NT2/D1 (cell line): ENCODE results near the gene OLFM4.

ENCODE experiments used
- YY1 ChIP-seq: IDR thresholded peaks from 2 replicates; pipeline ENCODE4 v1.6.1; 2011; ENCODE audit not compliant: insufficient read length, insufficient read depth
- ZNF274 ChIP-seq: IDR thresholded peaks from 2 replicates; pipeline ENCODE4 v1.6.1; 2011; ENCODE audit warnings: mild to moderate bottlenecking, low read depth, low read length

DNA sequence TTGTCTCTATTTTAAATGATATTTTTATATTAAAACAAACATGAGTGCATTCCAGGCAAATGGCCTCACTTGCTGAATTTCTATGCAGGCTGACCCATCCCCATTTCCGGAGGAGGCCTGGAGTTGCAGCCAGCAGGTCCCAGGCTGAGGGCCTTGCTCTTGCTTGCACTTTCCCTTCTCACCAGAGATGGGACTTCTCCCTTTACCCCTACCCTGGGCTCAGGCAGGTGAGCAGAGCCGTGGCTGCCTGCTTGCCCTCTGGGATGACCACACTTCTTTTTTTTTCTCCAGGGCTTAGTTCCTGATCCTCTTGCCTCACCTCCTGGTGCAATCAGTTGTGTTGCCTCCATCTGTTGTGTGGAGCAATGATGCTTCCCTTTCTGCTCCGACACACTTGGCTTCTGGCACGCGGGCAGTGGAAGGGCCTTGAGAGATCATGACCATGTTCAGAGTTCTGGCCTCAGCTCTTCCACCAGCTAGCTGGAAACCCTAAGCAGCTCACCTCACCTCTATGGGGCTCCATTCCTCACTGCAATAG lies 11.1 kb upstream of the OLFM4 start:
- TF ChIP-seq YY1, result no peak
- TF ChIP-seq ZNF274, result no peak
